IMR-90 (cell line): ENCODE measurements around the gene CABS1. TPM values are rescaled to one million over a fixed set of nuclear protein-coding genes. Genes with fewer than 3 reads are reported as not detected.

Experiments
- ATAC-seq: fragments of 200-7000 bp; cut with Tn5 transposase; 2 replicates; pipeline ENCODE4 v1.9.1; 2020; ENCODE audit warnings: low read depth, mild to moderate bottlenecking, moderate library complexity
- BruUV-seq: library from RNA; stranded (reverse); fragments of 400-500 nt; replicated peaks from 2 replicates; lab custom pipeline; 2021; lab: Mats Ljungman, UMichigan
- CTCF ChIA-PET: fragments of 300-600 bp; formaldehyde crosslinking; extraction: SDS; loops from one replicate; lab custom pipeline; 2021; ENCODE audit warnings: antibody characterized with exemption; lab: Yijun Ruan, JAX
- POLR2A ChIA-PET: fragments of 300-600 bp; sonication (Branson Sonifier 250); formaldehyde crosslinking; loops from one replicate; lab custom pipeline; 2022; ENCODE audit warnings: antibody characterized with exemption; ENCODE audit not compliant: unreplicated experiment; lab: Charles Lee
- DNase-seq: peaks from one replicate; pipeline ENCODE4 v3.0.0; 2013
- H2AFZ ChIP-seq: replicated peaks from 2 replicates; pipeline ENCODE3; 2013; ENCODE audit warnings: low read length, mild to moderate bottlenecking; ENCODE audit not compliant: poor library complexity
- H2AK5ac ChIP-seq: 2 replicates; pipeline ENCODE4 v1.6.1; 2013; ENCODE audit warnings: low read depth, low read length, inconsistent platforms
- H2AK9ac ChIP-seq: replicated peaks from 2 replicates; pipeline ENCODE3; 2013; ENCODE audit warnings: mild to moderate bottlenecking, low read depth, low read length, moderate library complexity; ENCODE audit not compliant: poor library complexity
- H2BK120ac ChIP-seq: 2 replicates; pipeline ENCODE4 v1.6.1; 2013; ENCODE audit warnings: low read depth, low read length, inconsistent platforms
- H2BK15ac ChIP-seq: 3 replicates; pipeline ENCODE4 v1.6.1; 2013; ENCODE audit warnings: low read depth, low read length, inconsistent platforms
- H2BK20ac ChIP-seq: 2 replicates; pipeline ENCODE4 v1.6.1; 2013; ENCODE audit warnings: low read depth, mild to moderate bottlenecking, inconsistent platforms, low read length, moderate library complexity
- H2BK5ac ChIP-seq: 2 replicates; pipeline ENCODE4 v1.6.1; 2013; ENCODE audit warnings: mild to moderate bottlenecking, low read depth, low read length, inconsistent platforms; ENCODE audit not compliant: poor library complexity, severe bottlenecking
- H3K14ac ChIP-seq: replicated peaks from 2 replicates; pipeline ENCODE4 v1.6.1; 2013; ENCODE audit warnings: low read depth, low read length, inconsistent platforms
- H3K18ac ChIP-seq: 2 replicates; pipeline ENCODE4 v1.6.1; 2013; ENCODE audit warnings: low read depth, low read length, control low read depth
- H3K23ac ChIP-seq: 2 replicates; pipeline ENCODE4 v1.6.1; 2013; ENCODE audit warnings: low read depth, low read length, inconsistent platforms
- H3K27ac ChIP-seq: 2 replicates; pipeline ENCODE4 v1.5.1; 2013; ENCODE audit warnings: mild to moderate bottlenecking, control low read depth, low read length; ENCODE audit not compliant: insufficient read depth
- H3K27me3 ChIP-seq: 2 replicates; pipeline ENCODE4 v1.6.1; 2013; ENCODE audit warnings: low read length; ENCODE audit not compliant: control insufficient read depth, insufficient read depth
- H3K36me3 ChIP-seq: 2 replicates; pipeline ENCODE4 v1.6.1; 2013; ENCODE audit warnings: low read length, mixed read lengths; ENCODE audit not compliant: control insufficient read depth, insufficient read depth
- H3K4ac ChIP-seq: 2 replicates; pipeline ENCODE4 v1.6.1; 2013; ENCODE audit warnings: low read depth, low read length, inconsistent platforms
- H3K4me1 ChIP-seq: 2 replicates; pipeline ENCODE4 v1.6.1; 2013; ENCODE audit warnings: low read length, mixed read lengths; ENCODE audit not compliant: control insufficient read depth, insufficient read depth
- H3K4me2 ChIP-seq: 2 replicates; pipeline ENCODE4 v1.6.1; 2013; ENCODE audit warnings: low read depth, mild to moderate bottlenecking, control low read depth, low read length, moderate library complexity
- H3K4me3 ChIP-seq: 2 replicates; pipeline ENCODE4 v1.5.1; 2013; ENCODE audit warnings: low read depth, mild to moderate bottlenecking, control low read depth, low read length, moderate library complexity; ENCODE audit not compliant: insufficient read depth
- H3K56ac ChIP-seq: 2 replicates; pipeline ENCODE4 v1.6.1; 2013; ENCODE audit warnings: low read length, inconsistent platforms; ENCODE audit not compliant: insufficient read depth; ENCODE audit errors: extremely low read depth
- H3K79me1 ChIP-seq, 2 experiments: 2 replicates each; pipeline ENCODE4 v1.6.1; 2013; ENCODE audit warnings: low read length in 2 of 2, inconsistent platforms in 1 of 2, low read depth in 1 of 2
- H3K9ac ChIP-seq: 2 replicates; pipeline ENCODE4 v1.6.1; 2013; ENCODE audit warnings: low read depth, low read length, control low read depth
- H3K9me1 ChIP-seq: 2 replicates; pipeline ENCODE4 v1.6.1; 2013; ENCODE audit warnings: low read length, inconsistent platforms; ENCODE audit not compliant: insufficient read depth
- H3K9me3 ChIP-seq: 2 replicates; pipeline ENCODE4 v1.6.1; 2013; ENCODE audit warnings: low read length; ENCODE audit not compliant: control insufficient read depth, insufficient read depth
- H4K20me1 ChIP-seq: 2 replicates; pipeline ENCODE4 v1.6.1; 2013; ENCODE audit warnings: low read length, inconsistent platforms; ENCODE audit not compliant: insufficient read depth
- H4K5ac ChIP-seq: 2 replicates; pipeline ENCODE4 v1.6.1; 2013; ENCODE audit warnings: mild to moderate bottlenecking, low read depth, low read length, control low read depth
- H4K8ac ChIP-seq, 2 experiments: 2 replicates each; pipeline ENCODE4 v1.6.1; 2013; ENCODE audit warnings: low read depth in 2 of 2, low read length in 2 of 2, control low read depth in 1 of 2, inconsistent platforms in 1 of 2
- H4K91ac ChIP-seq: 2 replicates; pipeline ENCODE4 v1.6.1; 2013; ENCODE audit warnings: low read depth, low read length, inconsistent platforms; ENCODE audit not compliant: insufficient read depth
- BHLHE40 ChIP-seq: fragments of 150-350 bp; IDR thresholded peaks from 2 replicates; pipeline ENCODE4 v1.6.1; 2016; ENCODE audit warnings: mild to moderate bottlenecking, low read depth, low read length
- CEBPB ChIP-seq: IDR thresholded peaks from 2 replicates; pipeline ENCODE4 v1.6.1; 2012; ENCODE audit warnings: low read depth, low read length, improper control_type of control experiment
- CHD1 ChIP-seq: IDR thresholded peaks from 2 replicates; pipeline ENCODE4 v1.6.1; 2012; ENCODE audit warnings: low read depth, low read length, improper control_type of control experiment
- CTCF ChIP-seq: conservative IDR thresholded peaks from 2 replicates; pipeline ENCODE4 v1.5.1; 2012; ENCODE audit warnings: mild to moderate bottlenecking, low read depth, low read length, improper control_type of control experiment
- ELK1 ChIP-seq: fragments of 150-350 bp; IDR thresholded peaks from 2 replicates; pipeline ENCODE4 v1.6.1; 2016; ENCODE audit warnings: low read depth, mild to moderate bottlenecking, low read length, moderate library complexity, borderline replicate concordance
- FOS ChIP-seq: fragments of 150-350 bp; IDR thresholded peaks from 2 replicates; pipeline ENCODE4 v1.6.1; 2016; ENCODE audit warnings: low read depth, low read length
- MAFK ChIP-seq: IDR thresholded peaks from 2 replicates; pipeline ENCODE4 v1.6.1; 2012; ENCODE audit warnings: low read depth, low read length, improper control_type of control experiment
- MAZ ChIP-seq: IDR thresholded peaks from 2 replicates; pipeline ENCODE4 v1.6.1; 2012; ENCODE audit warnings: low read depth, mild to moderate bottlenecking, low read length, improper control_type of control experiment, moderate library complexity, borderline replicate concordance
- MXI1 ChIP-seq: IDR thresholded peaks from 2 replicates; pipeline ENCODE4 v1.6.1; 2012; ENCODE audit warnings: low read depth, mild to moderate bottlenecking, low read length, moderate library complexity, borderline replicate concordance
- NFE2L2 ChIP-seq: fragments of 150-350 bp; IDR thresholded peaks from 2 replicates; pipeline ENCODE4 v1.6.1; 2016; ENCODE audit warnings: low read depth, mild to moderate bottlenecking, low read length
- POLR2A ChIP-seq: IDR thresholded peaks from 2 replicates; pipeline ENCODE4 v1.6.1; 2012; ENCODE audit warnings: mild to moderate bottlenecking, low read depth, low read length
- RAD21 ChIP-seq: IDR thresholded peaks from 2 replicates; pipeline ENCODE4 v1.6.1; 2012; ENCODE audit warnings: low read length, improper control_type of control experiment
- RCOR1 ChIP-seq: IDR thresholded peaks from 2 replicates; pipeline ENCODE4 v1.6.1; 2012; ENCODE audit warnings: mild to moderate bottlenecking, low read length, improper control_type of control experiment; ENCODE audit not compliant: insufficient replicate concordance
- RFX5 ChIP-seq: IDR thresholded peaks from 2 replicates; pipeline ENCODE4 v1.8.0; 2012; ENCODE audit warnings: low read depth, mild to moderate bottlenecking, low read length, moderate library complexity
- SMC3 ChIP-seq: fragments of 150-350 bp; IDR thresholded peaks from 2 replicates; pipeline ENCODE4 v1.6.1; 2016; ENCODE audit warnings: low read depth, mild to moderate bottlenecking, antibody characterized with exemption, low read length, moderate library complexity
- WGBS, 2 experiments: methylation state at CpG; one replicate each; pipeline versions ENCODE4 v1.1.5 to v1.1.7; 2013; ENCODE audit warnings: missing lambda C conversion rate in 2 of 2; ENCODE audit not compliant: insufficient read length in 1 of 2; ENCODE audit errors: extremely low coverage in 2 of 2; 5-methylcytosine and 5-hydroxymethylcytosine counted together
- dilution Hi-C: fragments of 300-500 bp; cut with HindIII; formaldehyde crosslinking; loops from one replicate; pipeline ENCODE4 v1.14.3; 2018; ENCODE audit warnings: low sequenced_read_pairs; ENCODE audit not compliant: unreplicated experiment
- in situ Hi-C: fragments of 300-500 bp; cut with MboI; formaldehyde crosslinking; loops from 3 replicates; pipeline ENCODE4 v1.14.3; 2019; ENCODE audit warnings: low sequenced_read_pairs, inconsistent platforms, mixed read lengths
- intact Hi-C: fragments of 100-400 bp; cut with micrococcal nuclease; formaldehyde crosslinking; loops from 2 replicates; pipeline ENCODE4 v1.10.0; 2022
- polyA plus RNA-seq, 3 experiments: library from polyadenylated mRNA; depleted of rRNA; stranded (reverse); fragments of >200 nt; gene quantifications; 2 replicates each; pipeline ENCODE4 v1.2.3, GENCODE V29; 2012; ENCODE audit warnings: low replicate concordance in 1 of 3
- total RNA-seq: library from RNA; depleted of rRNA; stranded (reverse); fragments of >200 nt; gene quantifications from 2 replicates; pipeline ENCODE4 v1.2.3, GENCODE V29; 2012

Gene CABS1
- total and polyA plus RNA-seq, 2 of the 4 experiments (the other 2 are of a cell fraction), result not detected

- Histone ChIP-seq H3K79me1 (no peaks in the 10 kb centered on the region), H3K56ac (no peak overlapping the region), H2BK20ac (no peak overlapping the region), H3K14ac (no peak overlapping the region), H2BK15ac (no peak overlapping the region), H4K5ac (no peak overlapping the region), H3K27me3 (no peaks in the 10 kb centered on the region), H4K8ac (no peak overlapping the region), H2AK5ac (no peak overlapping the region), H2AK9ac (no peak overlapping the region), H2AFZ (no peak overlapping the region), H3K4ac (no peak overlapping the region), H3K4me2 (no peak overlapping the region), H3K9ac (no peak overlapping the region), H2BK5ac (no peak overlapping the region), H3K23ac (no peak overlapping the region), H3K27ac (no peak overlapping the region), H3K18ac (no peak overlapping the region), H4K20me1 (no peaks in the 10 kb centered on the region), H3K36me3 (no peaks in the 10 kb centered on the region), H2BK120ac (no peak overlapping the region), H3K9me3 (no peaks in the 10 kb centered on the region), H3K9me1 (no peaks in the 10 kb centered on the region), H3K4me3 (no peak overlapping the region), H3K4me1 (no peaks in the 10 kb centered on the region), H4K91ac (no peak overlapping the region)
- TF ChIP-seq MXI1, result no peak
- no peak for TF ChIP-seq RFX5
- TF ChIP-seq CTCF, result no peak
- no peak for TF ChIP-seq NFE2L2
- no peak for TF ChIP-seq RAD21
- TF ChIP-seq POLR2A, result no peak
- TF ChIP-seq CEBPB, result no peak
- no peak for TF ChIP-seq MAZ
- TF ChIP-seq RCOR1, result no peak
- TF ChIP-seq BHLHE40, result no peak
- TF ChIP-seq ELK1, result no peak
- TF ChIP-seq MAFK, result no peak
- TF ChIP-seq SMC3, result no peak
- TF ChIP-seq CHD1, result no peak
- no peak for TF ChIP-seq FOS
- no CpG with 5 or more reads among the region's 1 CpG for WGBS, 2 experiments
- no peak for ATAC-seq
- in situ Hi-C loops, result no loop called here
- dilution Hi-C loops, result no loop called here
- CTCF ChIA-PET, result no interaction called here
- intact Hi-C loops, result no loop called here
- no peak for DNase-seq
- no TSS peak for BruUV-seq
- POLR2A ChIA-PET, result no interaction called here
Measured at GRCh38 chr4:70337886-70338420, 3.2 kb downstream of the CABS1 start.
